Stimulated activated CD4-positive, alpha-beta T cell treated with anti-CD3 and anti-CD28 coated beads, Interleukin-2, amount 100 ng/mL, for 48 hours (primary cell): Measurements from ENCODE around the gene ZNF407.

Experiments
- DNase-seq, 2 donors: peaks; one replicate each; pipeline ENCODE4 v3.0.0-alpha.2; 2020

Gene ZNF407

DNA sequence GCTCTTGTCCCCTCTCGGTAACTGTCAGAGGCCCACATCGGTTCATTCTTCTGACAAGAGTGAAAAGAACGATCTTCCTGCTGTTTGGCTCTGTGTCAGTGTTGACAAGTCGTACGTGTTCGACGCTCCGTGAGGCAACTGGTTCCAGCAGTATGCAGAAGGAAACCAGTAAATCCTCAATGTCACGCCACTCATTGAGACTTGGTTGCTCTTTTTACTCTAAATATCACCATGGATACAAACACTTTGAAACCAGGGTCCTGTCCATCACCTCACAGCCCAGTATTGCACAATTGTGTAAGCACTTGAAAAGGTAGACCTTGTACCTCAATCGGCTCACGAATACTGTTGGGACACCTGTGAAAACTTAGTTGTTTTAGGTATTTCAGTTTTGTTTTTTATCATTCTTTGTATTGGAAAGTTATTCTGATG is 136.4 kb downstream of the ZNF407 start:
- DNase-seq, result no peak

DNA sequence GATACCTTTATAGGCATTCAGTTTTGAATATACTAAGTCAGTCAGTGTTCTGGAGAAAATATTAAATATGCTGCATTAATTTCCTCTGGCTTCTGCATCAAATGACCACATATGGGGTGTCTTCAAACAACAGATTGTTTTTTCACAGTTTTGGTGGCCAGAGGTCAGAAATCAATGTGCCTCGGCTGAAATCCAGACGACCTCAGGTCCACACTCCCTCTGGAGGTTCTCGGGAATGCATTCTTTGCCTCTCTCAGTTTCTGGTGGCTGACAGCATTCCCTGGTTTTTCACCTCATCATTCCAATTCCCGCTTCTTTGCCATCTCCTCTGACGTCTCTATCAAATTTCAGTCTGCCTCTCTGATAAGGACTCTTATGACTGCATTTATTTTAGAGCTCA is 142.3 kb downstream of the ZNF407 start:
- no peak for DNase-seq

DNA sequence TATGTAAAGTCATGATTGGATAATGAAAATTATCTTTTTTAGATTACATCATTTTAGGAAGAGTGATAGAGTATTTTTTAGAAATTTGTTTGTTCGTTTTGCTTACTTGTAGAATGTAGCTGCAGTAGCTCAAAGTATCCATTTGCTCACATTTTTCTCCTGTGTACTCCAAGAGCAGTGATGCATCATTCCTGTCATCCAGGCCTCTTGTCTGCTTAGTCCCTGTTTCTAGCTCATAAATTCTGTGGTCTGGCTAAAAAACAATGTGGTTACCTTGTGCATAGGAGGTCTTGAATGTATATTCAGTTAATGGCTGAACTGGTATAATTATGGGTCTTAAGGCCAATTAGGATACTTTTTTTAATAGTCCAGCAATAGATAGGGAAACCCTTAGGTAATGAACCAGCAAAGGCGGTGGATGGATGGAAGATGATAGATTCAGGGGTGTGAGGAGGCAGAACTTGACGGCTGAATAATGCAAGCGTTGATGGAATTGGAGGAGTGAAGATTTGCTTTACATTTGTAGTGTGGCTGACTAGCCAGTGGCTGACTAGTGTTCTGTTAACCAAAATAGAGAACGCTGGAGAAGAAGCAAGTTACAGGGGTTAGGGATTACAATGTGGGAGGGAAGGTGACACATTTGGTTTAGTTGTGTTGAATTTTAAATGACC is 145.0 kb downstream of the ZNF407 start:
- no peak for DNase-seq

DNA sequence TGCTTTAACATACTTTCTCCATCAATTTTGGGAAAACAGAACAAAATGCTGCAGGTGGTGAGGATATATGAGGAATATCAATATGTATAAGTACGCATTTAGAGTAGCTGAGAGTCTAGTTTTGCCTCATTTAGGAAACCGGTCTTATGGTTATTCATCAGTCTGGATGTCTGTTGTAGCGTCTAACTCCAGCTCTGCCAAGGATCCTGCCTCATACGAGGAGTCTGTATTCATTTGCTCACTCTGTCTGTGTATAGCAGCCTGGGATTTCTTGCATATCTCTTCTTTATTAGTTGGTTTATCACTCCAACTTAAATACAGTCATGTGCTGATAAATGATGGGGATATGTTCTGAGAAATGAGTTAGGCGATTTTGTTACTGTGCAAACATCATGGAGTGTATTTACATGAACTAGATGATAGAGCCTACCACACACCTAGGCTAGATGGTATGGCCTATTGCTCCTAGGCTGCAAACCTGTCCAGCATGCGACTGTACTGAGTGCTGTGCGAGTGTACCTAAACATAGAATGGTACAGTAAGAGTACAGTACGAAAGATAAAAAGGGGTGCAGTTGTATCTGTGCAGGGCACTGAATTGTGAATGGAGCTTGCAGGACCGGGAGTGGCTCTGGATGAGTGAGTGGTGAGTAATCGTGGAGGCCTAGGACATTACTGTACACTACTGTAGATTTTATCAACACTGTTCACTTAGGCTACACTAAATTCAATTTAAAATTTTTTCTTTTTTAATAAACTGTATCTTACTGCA is 148.1 kb downstream of the ZNF407 start:
- no peak for DNase-seq

DNA sequence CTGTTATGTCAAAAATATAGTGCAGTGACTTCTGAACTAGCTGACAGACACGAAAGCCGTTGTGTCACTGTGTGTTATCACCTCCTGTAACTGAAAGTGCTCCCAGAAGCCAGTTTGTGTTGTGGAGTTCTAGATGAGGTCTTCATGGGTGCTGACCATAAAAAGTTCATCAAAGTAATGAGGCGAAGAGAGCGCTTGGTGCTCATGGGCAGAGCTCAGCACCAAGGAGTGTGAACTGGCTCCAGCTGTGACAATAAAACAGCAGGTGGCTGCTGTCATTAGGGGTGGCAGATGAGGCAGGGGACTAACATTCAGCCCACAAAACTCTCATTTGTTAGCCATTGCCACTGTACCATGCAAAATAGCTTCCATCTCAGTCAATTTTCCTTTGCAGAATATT is 151.1 kb downstream of the ZNF407 start:
- no peak for DNase-seq

DNA sequence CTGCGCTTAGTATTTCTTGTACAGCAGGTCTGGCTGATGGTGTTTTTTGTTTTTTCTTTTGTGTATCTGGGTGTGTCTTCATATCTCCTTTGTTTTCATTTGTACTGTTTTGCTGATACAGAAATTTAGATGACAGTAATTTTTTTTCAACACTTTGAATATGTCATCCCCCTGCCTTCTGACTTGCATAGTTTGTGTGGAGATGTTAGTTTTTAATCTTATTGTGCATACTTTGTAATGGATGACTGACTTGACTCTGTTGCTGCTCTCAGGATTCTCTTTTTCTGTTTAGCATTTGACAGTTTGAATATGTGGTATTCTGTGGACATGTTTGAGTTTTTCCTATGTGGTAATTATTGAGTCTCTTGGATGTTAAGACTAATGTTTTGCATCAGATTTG is 161.3 kb downstream of the ZNF407 start:
- no peak for DNase-seq

DNA sequence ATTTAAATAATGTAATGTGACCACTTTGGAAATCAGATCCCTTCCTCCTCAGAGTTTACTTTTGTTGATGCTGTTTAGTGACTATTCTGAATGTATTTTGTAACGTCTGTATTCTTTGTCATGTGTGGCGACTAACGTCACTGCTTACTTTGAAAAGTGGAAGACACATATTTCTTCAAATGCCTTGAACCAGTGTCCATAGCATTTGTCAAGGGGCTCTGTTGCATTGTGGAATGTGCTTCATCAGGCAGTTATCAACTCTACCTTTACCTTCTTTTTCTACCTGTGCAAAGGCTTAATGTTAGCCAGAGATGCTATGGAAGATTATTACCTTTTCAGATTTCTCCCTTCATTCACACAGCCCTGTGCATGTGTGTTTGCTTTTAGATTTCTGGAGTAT is 162.4 kb downstream of the ZNF407 start:
- no peak for DNase-seq

DNA sequence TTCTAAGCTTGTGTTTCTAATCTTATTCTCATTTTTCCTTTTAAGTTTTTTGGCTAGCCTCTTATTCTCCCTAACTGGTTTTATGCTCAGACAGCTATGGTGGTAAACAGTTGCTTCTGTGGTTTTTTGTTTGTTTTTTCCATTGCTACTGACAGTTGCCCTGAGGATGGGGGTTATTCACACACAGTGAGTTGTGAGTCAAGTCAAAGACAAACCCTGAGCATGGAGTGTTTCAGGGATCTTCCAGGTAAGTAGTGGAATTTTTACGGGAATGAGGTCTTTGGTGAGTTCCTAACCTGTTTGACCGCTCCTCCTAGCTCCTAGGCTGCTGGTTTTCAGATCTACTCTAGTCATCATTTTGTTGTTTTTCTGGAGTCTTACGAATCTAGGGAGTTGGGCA is 162.8 kb downstream of the ZNF407 start:
- no peak for DNase-seq

DNA sequence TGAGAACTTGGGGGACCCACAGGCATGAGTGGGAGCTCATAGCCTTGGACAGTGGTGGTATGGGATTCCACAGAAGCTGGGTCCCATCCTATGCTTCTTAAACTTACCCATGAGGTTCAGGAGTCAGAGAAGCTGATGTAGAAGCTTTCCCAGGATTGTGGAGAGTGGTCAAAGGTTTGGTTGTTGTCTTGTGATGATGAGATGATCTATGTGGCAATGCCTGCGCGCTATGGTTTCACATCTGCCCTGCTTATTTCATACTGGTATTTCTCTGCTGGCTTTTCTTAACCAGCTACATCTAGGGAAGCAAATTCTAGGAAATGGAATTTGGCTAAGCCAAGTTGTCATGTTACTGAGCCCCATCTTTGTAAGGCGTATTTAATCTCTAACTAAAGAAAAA is 168.6 kb downstream of the ZNF407 start:
- DNase-seq, result no peak

DNA sequence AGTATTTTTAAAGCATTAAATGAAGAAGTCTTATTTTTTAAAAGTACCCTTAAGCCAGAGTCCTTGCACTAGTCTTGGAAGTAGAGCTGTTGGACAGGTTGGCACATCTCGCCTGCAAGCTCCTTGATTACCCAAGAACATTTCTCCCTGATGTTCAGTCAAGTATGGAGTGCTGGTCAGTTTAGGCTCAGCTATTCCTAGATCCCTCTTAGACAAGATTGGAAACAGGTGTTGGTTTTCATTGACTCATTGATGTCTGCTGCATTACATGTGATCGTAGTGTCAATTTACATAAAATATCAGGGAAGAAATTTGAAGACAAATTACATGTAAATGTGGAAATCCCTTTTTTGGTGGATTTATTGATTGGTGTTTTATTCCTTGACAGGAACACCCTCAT is 170.4 kb downstream of the ZNF407 start:
- DNase-seq, result no peak

DNA sequence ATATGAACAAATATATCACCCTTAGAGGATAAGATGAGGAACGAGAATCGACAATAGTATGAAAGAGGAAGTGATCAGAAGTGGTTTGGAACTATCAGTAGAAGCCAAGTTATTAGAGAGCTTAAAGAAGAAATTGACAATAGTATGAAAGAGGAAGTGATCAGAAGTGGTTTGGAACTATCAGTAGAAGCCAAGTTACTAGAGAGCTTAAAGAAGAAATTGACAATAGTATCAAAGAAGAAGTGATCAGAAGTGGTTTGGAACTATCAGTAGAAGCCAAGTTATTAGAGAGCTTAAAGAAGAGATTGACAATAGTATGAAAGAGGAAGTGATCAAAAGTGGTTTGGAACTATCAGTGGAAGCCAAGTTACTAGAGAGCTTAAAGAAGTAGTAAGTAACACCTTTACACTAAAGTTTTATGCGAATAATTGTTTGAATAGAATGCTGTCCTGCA is 175.5 kb downstream of the ZNF407 start:
- DNase-seq, result no peak

DNA sequence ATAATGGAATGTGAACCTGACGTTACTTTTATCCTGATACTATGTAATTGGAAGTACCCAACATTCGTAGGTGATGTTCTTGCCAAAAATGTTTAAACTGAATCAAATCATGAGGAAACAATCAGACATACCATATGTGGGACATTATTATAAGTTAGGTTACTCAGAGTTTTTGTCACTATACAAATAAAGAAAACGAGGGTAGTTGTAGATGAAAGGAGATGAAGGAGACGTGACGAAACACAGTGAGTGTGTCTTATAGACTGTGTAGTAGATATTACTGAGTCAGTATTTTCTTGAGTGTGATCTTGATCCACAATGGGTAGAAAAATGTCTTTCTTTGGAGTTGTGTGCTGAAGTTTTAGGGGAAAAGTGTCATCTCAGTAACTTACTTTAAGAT is 176.8 kb downstream of the ZNF407 start:
- DNase-seq, result no peak

DNA sequence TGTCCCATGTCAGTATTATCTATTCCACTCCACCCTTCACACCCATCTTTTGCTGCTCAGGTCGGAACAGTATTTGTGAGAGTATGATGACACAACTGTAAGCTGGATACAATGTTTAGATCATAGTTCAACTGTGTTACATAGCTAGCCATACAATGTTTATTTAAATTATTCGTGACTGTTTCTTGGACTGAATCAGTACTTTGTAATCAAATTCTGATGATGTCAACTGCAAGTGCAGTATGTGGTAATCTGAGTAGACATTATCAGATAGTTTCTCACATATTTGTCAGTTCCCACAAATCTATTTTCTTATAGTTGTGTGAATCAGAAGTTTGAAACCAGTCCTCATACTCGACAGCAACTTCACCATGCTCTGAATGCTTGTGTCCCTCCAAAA is 177.6 kb downstream of the ZNF407 start:
- DNase-seq, result no peak

DNA sequence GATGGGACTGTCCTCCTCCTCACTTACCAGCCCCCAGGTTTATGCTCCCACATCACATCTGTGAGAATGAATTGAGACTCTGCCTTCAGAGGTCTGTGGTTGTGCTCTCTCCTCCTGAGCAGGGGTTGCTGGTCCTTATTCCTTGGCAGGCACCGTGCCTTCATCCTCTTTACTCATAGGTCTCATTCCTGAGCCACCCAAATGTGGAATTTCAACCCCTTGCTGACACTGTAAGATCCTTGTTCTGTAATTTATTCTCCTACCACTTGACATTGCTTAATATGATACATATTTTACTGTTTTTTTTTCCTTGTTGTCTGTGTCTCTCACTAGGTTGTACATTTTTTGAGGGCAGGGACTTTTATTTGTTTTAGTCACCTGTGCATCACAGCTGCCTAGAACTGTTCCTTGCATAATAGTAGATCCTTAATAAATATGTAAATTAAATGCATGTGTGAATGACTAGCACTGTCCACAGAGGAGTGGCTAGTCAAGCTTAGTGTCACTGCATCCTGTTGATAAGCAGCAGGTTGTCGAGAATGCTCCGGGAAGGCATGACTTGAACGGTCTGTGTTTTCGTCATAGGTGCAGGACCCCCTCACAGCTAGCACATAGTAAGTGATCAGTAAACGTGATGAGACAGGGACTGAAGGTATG is 180.6 kb downstream of the ZNF407 start:
- DNase-seq, result no peak

DNA sequence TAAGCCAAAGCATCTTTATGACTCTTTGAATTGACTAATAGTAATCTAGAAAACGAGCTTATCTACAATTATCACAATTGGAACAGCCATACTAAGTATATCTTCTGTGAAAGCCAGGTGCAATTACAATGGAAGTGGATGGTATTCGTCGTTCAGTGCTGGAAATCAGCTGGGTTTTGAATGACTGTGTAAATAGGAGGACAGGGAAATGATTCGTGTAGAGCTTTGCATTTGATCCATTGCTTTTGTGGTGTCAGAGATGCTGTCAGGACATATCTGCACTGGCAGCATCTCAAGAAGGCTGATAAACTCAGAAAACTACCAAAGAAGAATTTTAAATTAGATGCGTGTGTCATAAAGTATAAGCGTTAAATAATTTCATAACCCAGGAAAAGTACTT is 187.1 kb downstream of the ZNF407 start:
- no peak for DNase-seq

DNA sequence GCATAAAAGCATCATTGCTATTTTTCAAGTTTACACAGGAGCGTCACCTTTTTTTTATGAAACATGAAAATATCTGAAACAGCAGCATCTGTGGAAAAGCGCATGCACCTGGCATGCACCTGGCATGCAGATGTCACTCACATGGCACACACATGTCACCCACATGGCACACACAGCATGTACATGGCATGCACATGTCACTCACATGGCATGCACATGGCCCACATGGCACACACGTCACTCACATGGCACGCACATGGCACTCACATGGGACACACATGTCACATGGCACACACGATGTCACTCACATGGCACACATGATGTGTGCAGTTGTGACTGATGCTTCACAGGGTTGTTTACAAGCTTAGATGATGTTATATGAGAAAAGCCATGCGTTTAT is 188.0 kb downstream of the ZNF407 start:
- no peak for DNase-seq

DNA sequence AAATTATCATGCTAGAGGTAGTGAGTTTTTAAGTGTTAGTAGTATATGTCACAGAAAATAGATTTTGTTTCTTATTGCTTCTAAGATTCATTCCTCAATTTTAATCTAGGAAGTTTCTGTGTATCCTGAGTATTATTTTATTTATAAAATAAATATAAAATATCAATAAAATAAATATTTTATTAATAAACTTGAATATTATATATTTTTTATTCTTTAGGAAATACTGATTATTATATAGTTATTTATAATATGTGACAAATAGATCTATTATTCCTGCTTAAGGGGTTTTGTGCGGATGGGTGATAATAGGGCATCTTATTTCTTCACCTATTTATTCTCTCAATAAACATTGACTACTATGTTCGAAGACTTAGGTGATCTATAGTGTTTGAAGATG is 191.0 kb downstream of the ZNF407 start:
- DNase-seq, result no peak

DNA sequence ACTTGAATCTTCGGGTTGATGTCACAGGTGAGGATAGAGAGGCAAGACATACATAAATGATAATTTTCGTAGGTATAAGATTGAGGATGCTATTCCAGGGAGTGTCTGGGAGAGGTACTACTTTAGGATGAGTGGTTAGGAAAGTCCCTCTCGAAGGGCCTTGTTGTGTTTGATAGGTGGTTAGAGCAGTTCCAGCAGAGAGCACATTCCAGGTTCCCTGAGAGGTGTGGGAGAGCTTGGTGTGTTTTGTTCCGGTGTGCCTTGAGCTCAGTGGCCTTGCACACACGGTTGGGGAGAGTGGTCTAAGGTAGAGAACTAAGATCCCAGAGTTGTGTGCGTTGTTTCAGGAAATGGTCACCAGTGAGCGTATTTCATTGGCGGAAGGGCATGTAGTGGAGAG is 191.4 kb downstream of the ZNF407 start:
- no peak for DNase-seq

DNA sequence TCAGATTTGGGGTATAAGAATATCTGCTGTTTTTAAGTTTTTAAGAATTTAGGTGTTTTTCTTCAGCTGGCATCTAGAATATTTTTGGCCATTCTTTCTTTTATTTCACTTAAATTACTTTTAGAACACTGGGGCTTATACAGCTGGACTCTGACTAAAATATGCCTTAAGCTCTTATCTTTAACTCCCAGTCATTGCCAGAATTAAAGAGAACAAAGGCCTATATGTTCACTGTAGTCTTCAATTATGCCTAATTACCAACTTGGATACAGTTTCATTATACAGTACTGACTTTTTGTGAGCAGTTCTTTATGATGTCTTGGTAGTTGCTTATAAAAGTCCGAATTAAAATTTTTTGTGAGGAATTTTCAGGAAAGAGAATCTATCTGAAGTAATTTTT is 192.8 kb downstream of the ZNF407 start:
- DNase-seq, result no peak

DNA sequence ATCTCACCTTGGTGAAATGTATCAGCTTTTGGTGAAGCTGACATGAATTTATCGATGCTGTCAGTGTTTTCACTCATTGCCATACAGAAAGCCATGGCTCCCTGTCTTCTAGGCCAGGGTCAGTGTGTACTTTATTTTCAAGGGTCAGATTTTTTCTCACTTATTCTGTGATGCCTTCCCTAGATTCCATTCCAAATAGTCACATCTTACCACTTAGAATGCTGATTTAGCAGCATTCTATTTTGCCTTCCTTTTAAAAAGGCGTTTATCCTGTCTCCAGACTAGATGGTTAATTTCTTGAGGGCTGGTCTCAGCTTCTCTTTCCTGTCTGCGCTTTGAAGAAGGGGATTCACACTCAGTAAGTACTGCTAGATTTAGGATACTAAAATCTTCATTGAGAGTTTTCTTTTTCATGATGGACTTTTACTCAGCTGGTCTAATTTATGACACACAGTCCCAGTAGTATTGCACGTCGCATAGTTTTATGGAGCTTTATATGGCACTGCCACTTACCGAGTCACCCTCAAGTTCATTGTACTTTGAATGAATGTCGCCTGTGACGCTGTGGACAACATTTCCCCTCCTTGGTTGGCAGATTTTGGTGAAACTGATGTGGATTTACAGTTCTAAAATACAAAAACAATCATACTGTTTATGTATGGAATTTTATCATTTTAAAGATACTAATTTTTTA is 194.0 kb downstream of the ZNF407 start:
- DNase-seq, result no peak

DNA sequence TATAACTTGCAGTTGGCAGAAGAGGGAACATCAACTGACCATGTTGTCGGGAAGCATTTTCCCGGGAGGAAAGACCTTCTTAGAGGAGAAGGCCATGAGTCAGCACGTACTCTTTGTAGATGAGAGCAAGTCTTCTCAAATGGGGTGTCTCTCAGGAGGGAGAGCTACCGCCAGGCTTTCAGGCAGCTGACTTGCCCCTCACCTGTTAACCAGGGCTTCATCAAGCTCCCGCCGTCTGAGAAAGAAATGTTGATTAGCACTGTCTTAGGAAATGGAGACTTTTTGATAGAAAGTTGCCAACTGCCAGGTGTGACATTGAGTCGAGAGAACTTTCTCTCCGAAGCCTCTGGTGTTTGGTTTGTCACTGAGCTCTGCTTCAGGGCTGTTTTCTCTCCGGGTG is 196.1 kb downstream of the ZNF407 start:
- no peak for DNase-seq

DNA sequence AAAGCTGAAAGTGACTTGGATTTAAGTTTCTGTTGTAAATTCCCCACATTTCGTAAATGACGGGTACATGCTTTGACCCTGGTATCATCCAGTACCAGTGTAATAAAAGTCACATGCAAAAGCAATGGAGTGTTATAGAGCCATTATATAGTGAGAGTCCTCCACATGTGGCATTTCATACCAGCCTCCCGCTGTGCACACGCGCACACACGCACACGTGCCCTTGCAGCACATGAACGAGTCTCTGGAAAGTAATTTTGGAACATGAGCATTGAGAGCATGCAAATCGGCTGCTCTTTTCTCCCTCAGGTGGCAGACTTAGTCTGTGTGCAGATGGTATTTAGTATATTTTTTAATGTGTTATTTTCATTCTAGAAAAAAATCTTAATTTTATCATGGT is 198.1 kb downstream of the ZNF407 start:
- DNase-seq, result no peak

DNA sequence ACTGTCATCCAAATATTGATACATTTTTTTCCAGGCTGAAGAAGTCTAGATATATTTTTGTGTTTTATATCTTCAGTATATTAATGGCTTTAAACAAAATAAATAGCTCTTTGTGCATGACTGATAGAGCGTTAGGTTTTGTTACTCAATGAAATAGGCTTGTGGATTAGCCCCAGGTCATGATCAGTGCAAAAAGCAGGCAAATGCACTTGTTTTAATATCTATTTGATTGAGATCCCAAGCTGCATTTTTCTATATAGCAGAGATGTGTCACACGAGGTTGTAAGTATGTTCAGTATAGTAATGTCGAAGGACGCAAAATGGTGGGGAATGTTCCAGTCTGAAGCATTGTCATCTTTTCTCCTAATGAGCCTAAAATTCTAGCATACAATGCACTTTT is 198.5 kb downstream of the ZNF407 start:
- DNase-seq, result no peak
